K562 (cell line): ENCODE results near the gene GET3. TPM values are rescaled to one million over a fixed set of nuclear protein-coding genes. Genes with fewer than 3 reads are reported as not detected.

Experiments
- ADNP ChIP-seq: fragments of 200-800 bp; sonication (Bioruptor generic); IDR thresholded peaks from 2 replicates; pipeline ENCODE4 v1.6.1; 2016; ENCODE audit warnings: missing genetic modification characterization, missing compliant biosample characterization
- DDX20 ChIP-seq: fragments of 450-650 bp; IDR thresholded peaks from 2 replicates; pipeline ENCODE4 v1.6.1; 2016; ENCODE audit warnings: missing genetic modification characterization, low read depth, mild to moderate bottlenecking, missing compliant biosample characterization, moderate library complexity
- HDAC3 ChIP-seq: fragments of 450-650 bp; IDR thresholded peaks from 2 replicates; pipeline ENCODE4 v1.6.1; 2018; ENCODE audit warnings: borderline replicate concordance, mild to moderate bottlenecking, moderate library complexity; ENCODE audit not compliant: partially characterized antibody
- POLR2AphosphoS5 ChIP-seq: IDR thresholded peaks from 2 replicates; pipeline ENCODE4 v1.6.1; 2011; ENCODE audit warnings: mild to moderate bottlenecking, low read depth, low read length, moderate library complexity; ENCODE audit not compliant: control insufficient read depth, insufficient read depth
- RFX5 ChIP-seq: IDR thresholded peaks from 2 replicates; pipeline ENCODE4 v1.6.1; 2011; ENCODE audit warnings: low read depth, mild to moderate bottlenecking, improper control_type of control experiment, low read length
- TAF15 ChIP-seq: fragments of 200-400 bp; formaldehyde crosslinking; IDR thresholded peaks from 2 replicates; pipeline ENCODE4 v1.6.1; 2017; ENCODE audit warnings: mild to moderate bottlenecking, low read depth, low read length, moderate library complexity
- TCFL5 ChIP-seq: fragments of 250-450 bp; sonication (Bioruptor Pico); conservative IDR thresholded peaks from 2 replicates; pipeline ENCODE4 v1.6.1; 2021; ENCODE audit warnings: mild to moderate bottlenecking, moderate library complexity, matching md5 sums
- polyA plus RNA-seq, 8 experiments: library from polyadenylated mRNA; depleted of rRNA in 4 of 8; stranded (reverse) in 5 of 8; unstranded in 3 of 8; fragments of >200 nt; fragmentation: Nextera tagmentation in 2 of 8; fragmentation: Illumina TruSeq in 1 of 8; extraction: Ambion mirVana in 2 of 8; extraction: Trizol in 1 of 8; gene quantifications; 2 replicates each; pipeline versions ENCODE4 v1.2.1 to v1.2.3, GENCODE V29; 2011 to 2014; ENCODE audit warnings: inconsistent platforms in 1 of 8, missing spikeins in 1 of 8
- total RNA-seq, 7 experiments: library from RNA; depleted of rRNA in 6 of 7; stranded (reverse); fragments of >200 nt in 6 of 7; fragmentation: Illumina TruSeq in 2 of 7; extraction: Trizol in 2 of 7; gene quantifications; 2 replicates each; pipeline versions ENCODE4 v1.2.1 to v1.2.3, GENCODE V29; 2011 to 2021; ENCODE audit warnings: low replicate concordance in 1 of 7
- TF ChIP-seq, protein P1 (sequence below): sonication (generic); formaldehyde crosslinking; IDR thresholded peaks from 2 replicates; pipeline ENCODE4 v1.8.1; 2022; ENCODE audit warnings: missing genetic modification reagents
- TF ChIP-seq, protein P2 (sequence below), 2 experiments: fragments of 450-650 bp; IDR thresholded peaks; 2 replicates each; pipeline ENCODE4 v1.6.1; 2018; ENCODE audit warnings: mild to moderate bottlenecking in 2 of 2, low read depth in 1 of 2; ENCODE audit not compliant: partially characterized antibody in 2 of 2

The GET3 gene
- total and polyA plus RNA-seq, 9 of the 15 experiments (the other 6 are each of a cell fraction or from before 2014, with no cell fraction given), result 8.3 to 83.5 (median 51.8) TPM

DNA sequence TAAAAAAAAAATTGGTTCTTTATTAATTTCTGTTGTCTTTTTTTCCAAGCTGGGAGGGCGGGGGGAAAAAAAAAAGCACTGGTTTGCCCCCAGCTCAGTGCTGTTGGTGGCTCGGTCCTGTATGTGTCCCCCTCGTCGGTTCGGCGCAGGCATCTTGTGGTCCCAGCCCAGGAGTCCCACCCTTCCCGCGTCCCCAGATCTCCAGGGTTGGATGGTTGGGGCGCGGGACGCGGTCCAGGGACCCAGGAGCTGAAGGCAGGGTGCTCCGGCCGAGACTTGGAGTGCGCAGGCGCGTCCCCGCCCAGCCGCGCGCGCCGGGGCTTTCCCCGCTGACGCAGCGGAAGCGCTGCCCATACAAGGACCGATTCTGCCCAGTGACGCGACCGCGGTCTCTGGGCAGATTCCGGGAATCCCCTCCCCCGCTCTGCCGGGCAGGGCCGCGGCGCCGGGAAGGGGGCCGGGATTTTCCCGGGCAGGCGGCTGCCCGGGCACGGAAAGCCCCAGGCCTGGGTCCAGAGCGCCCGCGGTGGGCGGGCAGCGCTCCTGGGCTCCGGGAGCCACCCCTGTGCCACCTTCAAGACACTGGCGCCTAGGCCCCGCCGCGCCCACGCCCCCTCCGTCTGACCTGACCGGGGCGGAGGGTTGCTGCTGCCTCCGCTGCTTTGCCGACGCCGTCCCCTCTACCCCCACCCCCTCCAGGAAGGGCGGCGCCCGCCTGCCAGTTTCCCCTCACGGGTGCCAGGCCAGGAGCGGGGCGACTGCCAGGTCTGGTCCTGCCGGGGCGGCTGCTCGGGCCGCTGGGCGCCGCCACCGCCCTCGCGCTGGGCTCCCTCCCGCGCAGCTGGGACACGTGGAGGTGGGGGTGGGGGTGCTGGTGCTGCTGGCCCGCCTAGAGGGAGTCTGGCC is 56.2 kb downstream of the GET3 start (continued):
- TF ChIP-seq, protein P1, sequence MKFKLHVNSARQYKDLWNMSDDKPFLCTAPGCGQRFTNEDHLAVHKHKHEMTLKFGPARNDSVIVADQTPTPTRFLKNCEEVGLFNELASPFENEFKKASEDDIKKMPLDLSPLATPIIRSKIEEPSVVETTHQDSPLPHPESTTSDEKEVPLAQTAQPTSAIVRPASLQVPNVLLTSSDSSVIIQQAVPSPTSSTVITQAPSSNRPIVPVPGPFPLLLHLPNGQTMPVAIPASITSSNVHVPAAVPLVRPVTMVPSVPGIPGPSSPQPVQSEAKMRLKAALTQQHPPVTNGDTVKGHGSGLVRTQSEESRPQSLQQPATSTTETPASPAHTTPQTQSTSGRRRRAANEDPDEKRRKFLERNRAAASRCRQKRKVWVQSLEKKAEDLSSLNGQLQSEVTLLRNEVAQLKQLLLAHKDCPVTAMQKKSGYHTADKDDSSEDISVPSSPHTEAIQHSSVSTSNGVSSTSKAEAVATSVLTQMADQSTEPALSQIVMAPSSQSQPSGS (CRISPR knock-in tag), result no peak
- TF ChIP-seq DDX20, result no peak
- TF ChIP-seq, protein P2, sequence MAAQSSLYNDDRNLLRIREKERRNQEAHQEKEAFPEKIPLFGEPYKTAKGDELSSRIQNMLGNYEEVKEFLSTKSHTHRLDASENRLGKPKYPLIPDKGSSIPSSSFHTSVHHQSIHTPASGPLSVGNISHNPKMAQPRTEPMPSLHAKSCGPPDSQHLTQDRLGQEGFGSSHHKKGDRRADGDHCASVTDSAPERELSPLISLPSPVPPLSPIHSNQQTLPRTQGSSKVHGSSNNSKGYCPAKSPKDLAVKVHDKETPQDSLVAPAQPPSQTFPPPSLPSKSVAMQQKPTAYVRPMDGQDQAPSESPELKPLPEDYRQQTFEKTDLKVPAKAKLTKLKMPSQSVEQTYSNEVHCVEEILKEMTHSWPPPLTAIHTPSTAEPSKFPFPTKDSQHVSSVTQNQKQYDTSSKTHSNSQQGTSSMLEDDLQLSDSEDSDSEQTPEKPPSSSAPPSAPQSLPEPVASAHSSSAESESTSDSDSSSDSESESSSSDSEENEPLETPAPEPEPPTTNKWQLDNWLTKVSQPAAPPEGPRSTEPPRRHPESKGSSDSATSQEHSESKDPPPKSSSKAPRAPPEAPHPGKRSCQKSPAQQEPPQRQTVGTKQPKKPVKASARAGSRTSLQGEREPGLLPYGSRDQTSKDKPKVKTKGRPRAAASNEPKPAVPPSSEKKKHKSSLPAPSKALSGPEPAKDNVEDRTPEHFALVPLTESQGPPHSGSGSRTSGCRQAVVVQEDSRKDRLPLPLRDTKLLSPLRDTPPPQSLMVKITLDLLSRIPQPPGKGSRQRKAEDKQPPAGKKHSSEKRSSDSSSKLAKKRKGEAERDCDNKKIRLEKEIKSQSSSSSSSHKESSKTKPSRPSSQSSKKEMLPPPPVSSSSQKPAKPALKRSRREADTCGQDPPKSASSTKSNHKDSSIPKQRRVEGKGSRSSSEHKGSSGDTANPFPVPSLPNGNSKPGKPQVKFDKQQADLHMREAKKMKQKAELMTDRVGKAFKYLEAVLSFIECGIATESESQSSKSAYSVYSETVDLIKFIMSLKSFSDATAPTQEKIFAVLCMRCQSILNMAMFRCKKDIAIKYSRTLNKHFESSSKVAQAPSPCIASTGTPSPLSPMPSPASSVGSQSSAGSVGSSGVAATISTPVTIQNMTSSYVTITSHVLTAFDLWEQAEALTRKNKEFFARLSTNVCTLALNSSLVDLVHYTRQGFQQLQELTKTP (IDR thresholded peaks at IDR 0.05; ENCODE audit: low read depth in 1 of 2, partially characterized antibody in 2 of 2), result no peak
- no peak for TF ChIP-seq ADNP (tag)
- peak; percentile 86 for TF ChIP-seq RFX5
- TF ChIP-seq POLR2AphosphoS5, result peak; percentile 78
- TF ChIP-seq TAF15, result no peak; the same call in 1 of the 2 replicates
- no peak for TF ChIP-seq HDAC3
- no peak for TF ChIP-seq TCFL5
